Measurements from ENCODE around the gene ZNF205. TPM values are rescaled to one million over a fixed set of nuclear protein-coding genes. Genes with fewer than 3 reads are reported as not detected.

Gene ZNF205
- total and polyA plus RNA-seq, 2 of the 8 experiments (the other 6 are each of a cell fraction or from before 2014, with no cell fraction given): 19.1 to 19.9 TPM

DNA sequence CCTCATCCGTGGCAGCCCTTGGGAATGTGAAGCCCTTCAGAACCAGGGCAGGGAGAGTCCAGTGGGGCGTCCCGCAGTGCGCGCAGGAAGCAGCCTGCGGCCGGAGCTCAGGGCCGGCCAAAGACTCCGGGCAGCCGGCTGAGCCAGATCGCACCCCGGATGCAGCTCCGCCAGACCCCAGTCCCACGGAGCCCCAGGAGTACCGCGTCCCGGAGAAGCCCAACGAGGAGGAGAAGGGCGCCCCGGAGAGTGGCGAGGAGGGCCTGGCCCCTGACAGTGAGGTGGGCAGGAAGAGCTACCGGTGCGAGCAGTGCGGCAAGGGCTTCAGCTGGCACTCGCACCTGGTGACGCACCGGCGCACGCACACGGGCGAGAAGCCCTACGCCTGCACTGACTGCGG, 6.9 kb downstream of the ZNF205 start (continued):
- TF ChIP-seq, protein P1, sequence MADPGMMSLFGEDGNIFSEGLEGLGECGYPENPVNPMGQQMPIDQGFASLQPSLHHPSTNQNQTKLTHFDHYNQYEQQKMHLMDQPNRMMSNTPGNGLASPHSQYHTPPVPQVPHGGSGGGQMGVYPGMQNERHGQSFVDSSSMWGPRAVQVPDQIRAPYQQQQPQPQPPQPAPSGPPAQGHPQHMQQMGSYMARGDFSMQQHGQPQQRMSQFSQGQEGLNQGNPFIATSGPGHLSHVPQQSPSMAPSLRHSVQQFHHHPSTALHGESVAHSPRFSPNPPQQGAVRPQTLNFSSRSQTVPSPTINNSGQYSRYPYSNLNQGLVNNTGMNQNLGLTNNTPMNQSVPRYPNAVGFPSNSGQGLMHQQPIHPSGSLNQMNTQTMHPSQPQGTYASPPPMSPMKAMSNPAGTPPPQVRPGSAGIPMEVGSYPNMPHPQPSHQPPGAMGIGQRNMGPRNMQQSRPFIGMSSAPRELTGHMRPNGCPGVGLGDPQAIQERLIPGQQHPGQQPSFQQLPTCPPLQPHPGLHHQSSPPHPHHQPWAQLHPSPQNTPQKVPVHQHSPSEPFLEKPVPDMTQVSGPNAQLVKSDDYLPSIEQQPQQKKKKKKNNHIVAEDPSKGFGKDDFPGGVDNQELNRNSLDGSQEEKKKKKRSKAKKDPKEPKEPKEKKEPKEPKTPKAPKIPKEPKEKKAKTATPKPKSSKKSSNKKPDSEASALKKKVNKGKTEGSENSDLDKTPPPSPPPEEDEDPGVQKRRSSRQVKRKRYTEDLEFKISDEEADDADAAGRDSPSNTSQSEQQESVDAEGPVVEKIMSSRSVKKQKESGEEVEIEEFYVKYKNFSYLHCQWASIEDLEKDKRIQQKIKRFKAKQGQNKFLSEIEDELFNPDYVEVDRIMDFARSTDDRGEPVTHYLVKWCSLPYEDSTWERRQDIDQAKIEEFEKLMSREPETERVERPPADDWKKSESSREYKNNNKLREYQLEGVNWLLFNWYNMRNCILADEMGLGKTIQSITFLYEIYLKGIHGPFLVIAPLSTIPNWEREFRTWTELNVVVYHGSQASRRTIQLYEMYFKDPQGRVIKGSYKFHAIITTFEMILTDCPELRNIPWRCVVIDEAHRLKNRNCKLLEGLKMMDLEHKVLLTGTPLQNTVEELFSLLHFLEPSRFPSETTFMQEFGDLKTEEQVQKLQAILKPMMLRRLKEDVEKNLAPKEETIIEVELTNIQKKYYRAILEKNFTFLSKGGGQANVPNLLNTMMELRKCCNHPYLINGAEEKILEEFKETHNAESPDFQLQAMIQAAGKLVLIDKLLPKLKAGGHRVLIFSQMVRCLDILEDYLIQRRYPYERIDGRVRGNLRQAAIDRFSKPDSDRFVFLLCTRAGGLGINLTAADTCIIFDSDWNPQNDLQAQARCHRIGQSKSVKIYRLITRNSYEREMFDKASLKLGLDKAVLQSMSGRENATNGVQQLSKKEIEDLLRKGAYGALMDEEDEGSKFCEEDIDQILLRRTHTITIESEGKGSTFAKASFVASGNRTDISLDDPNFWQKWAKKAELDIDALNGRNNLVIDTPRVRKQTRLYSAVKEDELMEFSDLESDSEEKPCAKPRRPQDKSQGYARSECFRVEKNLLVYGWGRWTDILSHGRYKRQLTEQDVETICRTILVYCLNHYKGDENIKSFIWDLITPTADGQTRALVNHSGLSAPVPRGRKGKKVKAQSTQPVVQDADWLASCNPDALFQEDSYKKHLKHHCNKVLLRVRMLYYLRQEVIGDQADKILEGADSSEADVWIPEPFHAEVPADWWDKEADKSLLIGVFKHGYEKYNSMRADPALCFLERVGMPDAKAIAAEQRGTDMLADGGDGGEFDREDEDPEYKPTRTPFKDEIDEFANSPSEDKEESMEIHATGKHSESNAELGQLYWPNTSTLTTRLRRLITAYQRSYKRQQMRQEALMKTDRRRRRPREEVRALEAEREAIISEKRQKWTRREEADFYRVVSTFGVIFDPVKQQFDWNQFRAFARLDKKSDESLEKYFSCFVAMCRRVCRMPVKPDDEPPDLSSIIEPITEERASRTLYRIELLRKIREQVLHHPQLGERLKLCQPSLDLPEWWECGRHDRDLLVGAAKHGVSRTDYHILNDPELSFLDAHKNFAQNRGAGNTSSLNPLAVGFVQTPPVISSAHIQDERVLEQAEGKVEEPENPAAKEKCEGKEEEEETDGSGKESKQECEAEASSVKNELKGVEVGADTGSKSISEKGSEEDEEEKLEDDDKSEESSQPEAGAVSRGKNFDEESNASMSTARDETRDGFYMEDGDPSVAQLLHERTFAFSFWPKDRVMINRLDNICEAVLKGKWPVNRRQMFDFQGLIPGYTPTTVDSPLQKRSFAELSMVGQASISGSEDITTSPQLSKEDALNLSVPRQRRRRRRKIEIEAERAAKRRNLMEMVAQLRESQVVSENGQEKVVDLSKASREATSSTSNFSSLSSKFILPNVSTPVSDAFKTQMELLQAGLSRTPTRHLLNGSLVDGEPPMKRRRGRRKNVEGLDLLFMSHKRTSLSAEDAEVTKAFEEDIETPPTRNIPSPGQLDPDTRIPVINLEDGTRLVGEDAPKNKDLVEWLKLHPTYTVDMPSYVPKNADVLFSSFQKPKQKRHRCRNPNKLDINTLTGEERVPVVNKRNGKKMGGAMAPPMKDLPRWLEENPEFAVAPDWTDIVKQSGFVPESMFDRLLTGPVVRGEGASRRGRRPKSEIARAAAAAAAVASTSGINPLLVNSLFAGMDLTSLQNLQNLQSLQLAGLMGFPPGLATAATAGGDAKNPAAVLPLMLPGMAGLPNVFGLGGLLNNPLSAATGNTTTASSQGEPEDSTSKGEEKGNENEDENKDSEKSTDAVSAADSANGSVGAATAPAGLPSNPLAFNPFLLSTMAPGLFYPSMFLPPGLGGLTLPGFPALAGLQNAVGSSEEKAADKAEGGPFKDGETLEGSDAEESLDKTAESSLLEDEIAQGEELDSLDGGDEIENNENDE (IDR thresholded peaks at IDR 0.05; ENCODE audit: insufficient replicate concordance, low read length): no peak
- TF ChIP-seq ASH2L (IDR thresholded peaks at IDR 0.05; ENCODE audit: low read length) (no peak), YY1 (IDR thresholded peaks at IDR 0.05; ENCODE audit: low read depth, low read length) (no peak), RXRA (IDR thresholded peaks at IDR 0.05; ENCODE audit: insufficient read depth, low read depth, low read length) (no peak), CTBP2 (IDR thresholded peaks at IDR 0.05; ENCODE audit: borderline replicate concordance, insufficient read depth, insufficient read length, low read length) (no peak), JUND (IDR thresholded peaks at IDR 0.05; ENCODE audit: low read length) (no peak), EZH2 (IDR thresholded peaks at IDR 0.05; ENCODE audit: low read depth, low read length, severe bottlenecking) (no peak), TBP (IDR thresholded peaks at IDR 0.05; ENCODE audit: low read depth, low read length) (no peak), TAF1 (IDR thresholded peaks at IDR 0.05; ENCODE audit: low read depth, low read length) (no peak), POU5F1 (IDR thresholded peaks at IDR 0.05; ENCODE audit: low read depth, low read length) (no peak), BCL11A (IDR thresholded peaks at IDR 0.05; ENCODE audit: low read depth in 2 of 2, low read length in 2 of 2) (no peak)

All from H1 (cell line).